AG10803 (cell line): ENCODE measurements around the gene TGFBR2.
A peak's percentile ranks its signal among the peaks of the same experiment; 100 is the strongest.

Source experiments
- DNase-seq: peaks from one replicate; pipeline ENCODE4 v3.0.0; 2010; ENCODE audit warnings: low read depth
- H3K4me3 ChIP-seq: 2 replicates; pipeline ENCODE4 v1.5.1; 2011; ENCODE audit warnings: mild to moderate bottlenecking, low read length, control low read depth
- TF ChIP-seq, protein P1 (sequence below): conservative IDR thresholded peaks from 2 replicates; pipeline ENCODE4 v1.5.1; 2011; ENCODE audit warnings: mild to moderate bottlenecking, low read length, control low read depth, inconsistent platforms

Gene TGFBR2

GRCh38 chr3:30606301-30607031 lies at the start of gene TGFBR2:
TGFBR2 (plus strand) TSS chr3:30606601; CDS start chr3:30606884, 283 bp downstream.
- H3K4me3 ChIP-seq, result peak within 1 kb of the TSS; percentile 89
- TF ChIP-seq, protein P1, sequence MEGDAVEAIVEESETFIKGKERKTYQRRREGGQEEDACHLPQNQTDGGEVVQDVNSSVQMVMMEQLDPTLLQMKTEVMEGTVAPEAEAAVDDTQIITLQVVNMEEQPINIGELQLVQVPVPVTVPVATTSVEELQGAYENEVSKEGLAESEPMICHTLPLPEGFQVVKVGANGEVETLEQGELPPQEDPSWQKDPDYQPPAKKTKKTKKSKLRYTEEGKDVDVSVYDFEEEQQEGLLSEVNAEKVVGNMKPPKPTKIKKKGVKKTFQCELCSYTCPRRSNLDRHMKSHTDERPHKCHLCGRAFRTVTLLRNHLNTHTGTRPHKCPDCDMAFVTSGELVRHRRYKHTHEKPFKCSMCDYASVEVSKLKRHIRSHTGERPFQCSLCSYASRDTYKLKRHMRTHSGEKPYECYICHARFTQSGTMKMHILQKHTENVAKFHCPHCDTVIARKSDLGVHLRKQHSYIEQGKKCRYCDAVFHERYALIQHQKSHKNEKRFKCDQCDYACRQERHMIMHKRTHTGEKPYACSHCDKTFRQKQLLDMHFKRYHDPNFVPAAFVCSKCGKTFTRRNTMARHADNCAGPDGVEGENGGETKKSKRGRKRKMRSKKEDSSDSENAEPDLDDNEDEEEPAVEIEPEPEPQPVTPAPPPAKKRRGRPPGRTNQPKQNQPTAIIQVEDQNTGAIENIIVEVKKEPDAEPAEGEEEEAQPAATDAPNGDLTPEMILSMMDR, result peak; percentile 12; the same call in 1 of the 2 replicates
- peak; percentile 99 for DNase-seq

DNA sequence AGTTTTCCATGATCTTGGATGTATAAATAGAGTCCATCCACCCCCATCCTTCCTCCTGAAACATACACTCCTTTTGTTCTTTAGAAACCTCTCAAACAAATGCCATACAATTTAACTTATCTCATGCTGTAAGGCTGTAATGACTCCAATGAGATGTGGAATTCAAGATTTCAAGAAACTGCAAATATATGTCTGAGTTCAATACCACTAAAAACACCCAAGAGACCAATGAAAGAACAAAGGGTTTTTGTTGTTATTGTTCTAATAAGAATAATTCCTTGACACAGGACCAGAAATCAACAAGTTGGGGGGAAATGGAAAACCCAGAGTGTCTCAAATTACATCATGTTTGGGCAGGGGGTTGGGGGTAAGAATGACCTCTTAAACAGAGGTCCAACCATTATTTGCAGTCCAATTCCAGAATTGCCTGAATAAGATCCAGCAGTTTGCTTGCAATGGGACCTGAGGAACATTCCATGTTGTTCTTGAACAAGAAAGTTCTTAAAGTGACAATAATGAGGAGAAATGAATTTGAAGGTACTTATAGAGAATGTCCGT lies 48.6 kb upstream of the TGFBR2 start:
- no peak for DNase-seq

DNA sequence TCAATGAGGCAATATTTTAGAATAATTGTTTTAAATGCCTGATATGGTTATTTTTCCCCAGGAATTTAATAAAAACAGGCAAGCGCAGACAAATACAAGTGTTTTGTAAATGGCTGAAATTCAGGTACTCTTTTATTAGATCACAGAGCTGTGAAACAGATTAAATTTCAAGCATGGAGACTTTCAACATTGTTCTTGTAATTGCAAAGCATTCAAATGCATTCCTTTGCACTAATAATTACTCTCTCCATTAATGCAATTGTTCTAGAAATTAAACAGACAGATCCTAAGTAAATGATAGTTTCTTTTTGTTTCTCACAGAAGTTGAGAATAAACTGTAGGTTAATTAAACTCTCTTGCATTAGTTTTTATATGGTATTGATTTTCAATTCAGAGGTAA lies 42.4 kb upstream of the TGFBR2 start:
- no peak for DNase-seq
- TF ChIP-seq, protein P1, result no peak
- H3K4me3 ChIP-seq, result no peak overlapping the region

More for the DNA sequence above, 48.6 kb upstream of the TGFBR2 start:
- TF ChIP-seq, protein P1, result no peak
- no peak overlapping the region for H3K4me3 ChIP-seq

GRCh38 chr3:30567139-30567753 lies 39.2 kb upstream of the TGFBR2 start:
- TF ChIP-seq, protein P1, result no peak
- H3K4me3 ChIP-seq, result no peak overlapping the region
- no peak for DNase-seq

- TF ChIP-seq, protein P1, result no peak
- H3K4me3 ChIP-seq, result no peak overlapping the region
- DNase-seq, result no peak
Measured at GRCh38 chr3:30576946-30577345, 29.5 kb upstream of the TGFBR2 start.

- no peak for DNase-seq
- no peak overlapping the region for H3K4me3 ChIP-seq
- TF ChIP-seq, protein P1, result no peak
Measured at GRCh38 chr3:30577788-30578187, 28.6 kb upstream of the TGFBR2 start.

DNA sequence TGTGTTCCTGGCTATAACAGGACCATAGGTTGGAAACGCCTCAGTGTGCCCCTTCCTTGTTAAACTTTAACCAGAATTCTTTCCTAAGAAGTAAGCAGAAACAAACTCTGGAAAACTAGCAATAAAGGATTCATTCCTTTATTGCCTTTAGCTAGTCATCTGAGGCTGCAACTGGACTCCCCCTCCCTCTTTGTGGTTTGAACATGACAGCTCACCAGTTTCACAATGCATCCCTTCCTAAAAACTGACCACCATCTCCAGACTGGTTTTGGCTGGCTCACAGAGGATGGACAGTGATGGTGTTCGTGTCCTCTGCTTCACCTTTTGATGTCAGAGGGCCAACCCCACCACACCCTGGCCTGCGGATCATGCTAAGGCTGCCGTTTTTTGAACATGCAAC lies 27.9 kb upstream of the TGFBR2 start:
- no peak overlapping the region for H3K4me3 ChIP-seq
- peak; percentile 93 for DNase-seq
- TF ChIP-seq, protein P1, result no peak
